Duodenal mucosa (tissue), 2 donors: Measurements from ENCODE around the gene GNAZ.

Source experiments
- H3K27ac ChIP-seq: one replicate; pipeline ENCODE4 v1.7.0; 2013; ENCODE audit warnings: low read depth, low read length
- H3K27me3 ChIP-seq, 2 donors: one replicate each; pipeline ENCODE4 v1.7.0; 2013; ENCODE audit warnings: low read length in 2 of 2, control low read depth in 1 of 2; ENCODE audit not compliant: insufficient read depth in 2 of 2, control insufficient read depth in 1 of 2
- H3K36me3 ChIP-seq, 2 donors: one replicate each; pipeline ENCODE4 v1.7.0; 2013; ENCODE audit warnings: low read length in 2 of 2, control low read depth in 1 of 2; ENCODE audit not compliant: insufficient read depth in 2 of 2, control insufficient read depth in 1 of 2
- H3K4me1 ChIP-seq, 2 donors: one replicate each; pipeline ENCODE4 v1.7.0; 2013; ENCODE audit warnings: low read length in 2 of 2, control low read depth in 1 of 2; ENCODE audit not compliant: insufficient read depth in 2 of 2, control insufficient read depth in 1 of 2
- H3K4me3 ChIP-seq, 2 donors: one replicate each; pipeline ENCODE4 v1.7.0; 2013; ENCODE audit warnings: low read length in 2 of 2, low read depth in 1 of 2
- H3K9ac ChIP-seq, 2 donors: one replicate each; pipeline ENCODE4 v1.7.0; 2013; ENCODE audit warnings: low read length in 2 of 2, low read depth in 1 of 2
- H3K9me3 ChIP-seq, 2 donors: one replicate each; pipeline ENCODE4 v1.7.0; 2013; ENCODE audit warnings: low read length in 2 of 2, control low read depth in 1 of 2; ENCODE audit not compliant: control insufficient read depth in 1 of 2

GNAZ gene

GRCh38 chr22:23122216-23122957 is 52.1 kb downstream of the GNAZ start:
- H3K9ac ChIP-seq, result no peak overlapping the region
- no peaks in the 10 kb centered on the region for H3K4me1 ChIP-seq

GRCh38 chr22:23122992-23123803 is 52.9 kb downstream of the GNAZ start:
- Histone ChIP-seq H3K27me3 (no peaks in the 10 kb centered on the region), H3K9me3 (no peaks in the 10 kb centered on the region), H3K9ac (no peak overlapping the region), H3K36me3 (no peaks in the 10 kb centered on the region), H3K4me3 (no peak overlapping the region), H3K27ac (no peak overlapping the region), H3K4me1 (no peaks in the 10 kb centered on the region)

More at GRCh38 chr22:23122216-23122957, 52.1 kb downstream of the GNAZ start:
- Histone ChIP-seq H3K27ac (no peak overlapping the region), H3K4me3 (no peak overlapping the region), H3K36me3 (no peaks in the 10 kb centered on the region), H3K9me3 (no peaks in the 10 kb centered on the region), H3K27me3 (no peaks in the 10 kb centered on the region)

GRCh38 chr22:23123804-23124254 is 53.5 kb downstream of the GNAZ start:
- no peaks in the 10 kb centered on the region for H3K36me3 ChIP-seq
- no peak overlapping the region for H3K9ac ChIP-seq
- H3K27me3 ChIP-seq, result no peaks in the 10 kb centered on the region
- H3K9me3 ChIP-seq, result no peaks in the 10 kb centered on the region
- no peak overlapping the region for H3K4me3 ChIP-seq
- H3K27ac ChIP-seq, result no peak overlapping the region
- no peaks in the 10 kb centered on the region for H3K4me1 ChIP-seq

DNA sequence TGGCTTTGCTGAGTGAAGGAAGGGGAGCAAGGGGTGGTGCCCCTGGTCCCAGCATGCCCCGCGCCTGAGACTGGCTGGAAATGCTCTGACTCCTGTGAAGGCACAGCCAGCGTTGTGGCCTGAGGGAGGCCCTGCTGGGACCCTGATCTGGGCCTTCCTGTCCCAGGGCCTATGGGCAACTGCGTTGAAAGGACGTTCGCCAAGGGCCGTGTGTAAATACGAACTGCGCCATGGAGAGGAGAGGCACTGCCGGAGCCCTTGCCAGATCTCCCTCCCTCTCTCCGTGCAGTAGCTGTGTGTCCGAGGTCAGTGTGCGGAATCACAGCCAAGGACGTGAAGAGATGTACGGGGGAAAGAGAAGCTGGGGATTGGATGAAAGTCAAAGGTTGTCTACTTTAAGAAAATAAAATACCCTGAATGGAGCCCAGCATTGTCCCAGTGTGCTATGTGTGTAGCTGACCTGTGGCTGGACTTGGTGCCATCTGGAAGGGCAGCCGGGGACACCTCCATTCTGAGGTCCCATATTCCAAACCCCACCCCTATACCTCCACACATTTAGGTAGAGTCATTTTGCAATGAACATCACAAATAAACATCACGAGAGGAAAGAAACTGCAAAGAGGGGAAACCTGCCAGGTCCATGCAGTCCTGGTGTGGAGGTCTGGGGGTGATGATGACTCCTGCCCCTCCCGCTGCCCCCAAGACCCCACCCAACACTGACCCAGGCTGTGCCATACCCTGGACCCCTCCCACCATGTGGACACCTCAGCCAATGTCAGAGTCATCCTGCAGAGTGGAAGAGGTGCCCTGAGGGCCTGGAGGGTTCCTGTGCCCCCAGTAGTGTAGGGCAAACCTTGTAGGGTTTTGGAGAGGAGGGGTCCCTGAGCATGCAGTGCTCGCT is 54.5 kb downstream of the GNAZ start:
- no peak overlapping the region for H3K27ac ChIP-seq
- H3K27me3 ChIP-seq, result no peaks in the 10 kb centered on the region
- no peaks in the 10 kb centered on the region for H3K36me3 ChIP-seq
- H3K9me3 ChIP-seq, result no peaks in the 10 kb centered on the region
- H3K4me3 ChIP-seq, result no peak overlapping the region
- H3K9ac ChIP-seq, result no peak overlapping the region
- no peaks in the 10 kb centered on the region for H3K4me1 ChIP-seq

- no peaks in the 10 kb centered on the region for H3K27me3 ChIP-seq
- no peak overlapping the region for H3K27ac ChIP-seq
- no peak overlapping the region for H3K4me3 ChIP-seq
- H3K4me1 ChIP-seq, result no peaks in the 10 kb centered on the region
- H3K9me3 ChIP-seq, result no peaks in the 10 kb centered on the region
- H3K36me3 ChIP-seq, result no peaks in the 10 kb centered on the region
- H3K9ac ChIP-seq, result no peak overlapping the region
Observed at GRCh38 chr22:23125512-23126103, 55.3 kb downstream of the GNAZ start.

GRCh38 chr22:23126165-23127054 is 56.1 kb downstream of the GNAZ start:
- H3K9ac ChIP-seq, result no peak overlapping the region
- no peak overlapping the region for H3K4me3 ChIP-seq
- H3K4me1 ChIP-seq, result no peaks in the 10 kb centered on the region
- H3K27ac ChIP-seq, result no peak overlapping the region
- no peaks in the 10 kb centered on the region for H3K9me3 ChIP-seq
- no peaks in the 10 kb centered on the region for H3K27me3 ChIP-seq
- H3K36me3 ChIP-seq, result no peaks in the 10 kb centered on the region

- no peaks in the 10 kb centered on the region for H3K36me3 ChIP-seq
- H3K9me3 ChIP-seq, result no peaks in the 10 kb centered on the region
- H3K4me3 ChIP-seq, result no peak overlapping the region
- H3K9ac ChIP-seq, result no peak overlapping the region
- no peak overlapping the region for H3K27ac ChIP-seq
- no peaks in the 10 kb centered on the region for H3K4me1 ChIP-seq
- no peaks in the 10 kb centered on the region for H3K27me3 ChIP-seq
Observed at GRCh38 chr22:23127055-23127756, 56.9 kb downstream of the GNAZ start.

- H3K4me3 ChIP-seq, result no peak overlapping the region
- no peaks in the 10 kb centered on the region for H3K4me1 ChIP-seq
- no peak overlapping the region for H3K27ac ChIP-seq
- H3K9ac ChIP-seq, result no peak overlapping the region
- no peaks in the 10 kb centered on the region for H3K9me3 ChIP-seq
- no peaks in the 10 kb centered on the region for H3K36me3 ChIP-seq
- no peaks in the 10 kb centered on the region for H3K27me3 ChIP-seq
Observed at GRCh38 chr22:23127788-23128187, 57.5 kb downstream of the GNAZ start.
